ENCODE results near the gene CTF1.

DNA sequence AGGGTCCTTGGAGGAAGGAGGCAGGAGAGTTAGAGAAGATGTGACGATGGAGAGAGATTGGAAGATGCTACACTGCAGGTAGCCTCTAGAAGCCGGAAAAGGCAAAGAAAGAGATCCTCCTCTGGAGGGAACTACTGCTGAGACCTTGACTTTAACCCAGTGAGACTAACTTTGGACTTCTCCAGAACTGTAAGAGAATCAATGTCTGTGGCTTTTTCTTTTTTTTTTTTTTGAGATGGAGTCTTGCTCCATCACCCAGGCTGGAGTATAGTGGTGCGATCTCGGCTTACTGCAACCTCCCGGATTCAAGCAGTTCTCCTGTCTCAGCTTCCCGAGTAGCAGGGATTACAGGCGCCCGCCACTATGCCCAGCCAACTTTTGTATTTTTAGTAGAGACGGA, 11.2 kb upstream of the CTF1 start:
- TF ChIP-seq, protein P1, sequence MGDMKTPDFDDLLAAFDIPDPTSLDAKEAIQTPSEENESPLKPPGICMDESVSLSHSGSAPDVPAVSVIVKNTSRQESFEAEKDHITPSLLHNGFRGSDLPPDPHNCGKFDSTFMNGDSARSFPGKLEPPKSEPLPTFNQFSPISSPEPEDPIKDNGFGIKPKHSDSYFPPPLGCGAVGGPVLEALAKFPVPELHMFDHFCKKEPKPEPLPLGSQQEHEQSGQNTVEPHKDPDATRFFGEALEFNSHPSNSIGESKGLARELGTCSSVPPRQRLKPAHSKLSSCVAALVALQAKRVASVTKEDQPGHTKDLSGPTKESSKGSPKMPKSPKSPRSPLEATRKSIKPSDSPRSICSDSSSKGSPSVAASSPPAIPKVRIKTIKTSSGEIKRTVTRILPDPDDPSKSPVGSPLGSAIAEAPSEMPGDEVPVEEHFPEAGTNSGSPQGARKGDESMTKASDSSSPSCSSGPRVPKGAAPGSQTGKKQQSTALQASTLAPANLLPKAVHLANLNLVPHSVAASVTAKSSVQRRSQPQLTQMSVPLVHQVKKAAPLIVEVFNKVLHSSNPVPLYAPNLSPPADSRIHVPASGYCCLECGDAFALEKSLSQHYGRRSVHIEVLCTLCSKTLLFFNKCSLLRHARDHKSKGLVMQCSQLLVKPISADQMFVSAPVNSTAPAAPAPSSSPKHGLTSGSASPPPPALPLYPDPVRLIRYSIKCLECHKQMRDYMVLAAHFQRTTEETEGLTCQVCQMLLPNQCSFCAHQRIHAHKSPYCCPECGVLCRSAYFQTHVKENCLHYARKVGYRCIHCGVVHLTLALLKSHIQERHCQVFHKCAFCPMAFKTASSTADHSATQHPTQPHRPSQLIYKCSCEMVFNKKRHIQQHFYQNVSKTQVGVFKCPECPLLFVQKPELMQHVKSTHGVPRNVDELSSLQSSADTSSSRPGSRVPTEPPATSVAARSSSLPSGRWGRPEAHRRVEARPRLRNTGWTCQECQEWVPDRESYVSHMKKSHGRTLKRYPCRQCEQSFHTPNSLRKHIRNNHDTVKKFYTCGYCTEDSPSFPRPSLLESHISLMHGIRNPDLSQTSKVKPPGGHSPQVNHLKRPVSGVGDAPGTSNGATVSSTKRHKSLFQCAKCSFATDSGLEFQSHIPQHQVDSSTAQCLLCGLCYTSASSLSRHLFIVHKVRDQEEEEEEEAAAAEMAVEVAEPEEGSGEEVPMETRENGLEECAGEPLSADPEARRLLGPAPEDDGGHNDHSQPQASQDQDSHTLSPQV (IDR thresholded peaks at IDR 0.05): no peak
- TF ChIP-seq RAD21 (IDR thresholded peaks at IDR 0.05; ENCODE audit: insufficient read depth, low read depth, low read length): no peak

Measured in GM12878 (cell line).